IPS-18a (cell line): ENCODE data around the gene WSB1.
"Not testable (repeated sequence)": the region's sequence is repeated elsewhere in the genome, so short reads cannot be mapped to it uniquely, and the experiment has no call there.

Experiments
- H3K27ac ChIP-seq: one replicate; pipeline ENCODE4 v1.5.1; 2013; ENCODE audit warnings: low read length
- H3K27me3 ChIP-seq: one replicate; pipeline ENCODE4 v1.6.1; 2013; ENCODE audit warnings: mild to moderate bottlenecking, low read length; ENCODE audit not compliant: control insufficient read depth, insufficient read depth
- H3K36me3 ChIP-seq: one replicate; pipeline ENCODE4 v1.6.1; 2013; ENCODE audit warnings: low read depth, low read length; ENCODE audit not compliant: control insufficient read depth
- H3K4me1 ChIP-seq: one replicate; pipeline ENCODE4 v1.6.1; 2013; ENCODE audit warnings: low read depth, low read length; ENCODE audit not compliant: control insufficient read depth
- H3K4me3 ChIP-seq: one replicate; pipeline ENCODE4 v1.5.1; 2013; ENCODE audit warnings: low read length
- H3K9ac ChIP-seq: one replicate; pipeline ENCODE4 v1.6.1; 2013; ENCODE audit warnings: mild to moderate bottlenecking, low read length, moderate library complexity
- H3K9me3 ChIP-seq: one replicate; pipeline ENCODE4 v1.6.1; 2013; ENCODE audit warnings: low read depth, low read length; ENCODE audit not compliant: control insufficient read depth

The WSB1 gene

DNA sequence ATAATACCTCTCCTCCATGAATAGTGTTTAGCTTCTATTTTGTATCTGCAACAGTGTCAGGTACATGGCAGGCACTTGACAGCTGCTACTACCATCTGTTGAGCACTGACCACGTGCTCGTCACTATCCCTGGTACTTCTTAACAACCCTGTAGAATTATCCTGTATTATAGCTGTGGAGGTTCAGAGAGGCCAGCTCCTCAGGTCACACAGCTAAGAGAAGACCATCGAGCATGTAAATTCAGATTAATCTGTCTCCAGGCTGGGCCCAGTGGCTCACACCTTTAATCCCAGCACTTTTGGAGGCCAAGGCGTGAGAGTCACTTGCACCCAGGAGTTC lies 26.3 kb downstream of the WSB1 start:
- H3K4me1 ChIP-seq, result no peaks in the 10 kb centered on the region
- no peak overlapping the region for H3K9ac ChIP-seq
- no peaks in the 10 kb centered on the region for H3K27me3 ChIP-seq
- no peaks in the 10 kb centered on the region for H3K9me3 ChIP-seq
- no peak overlapping the region for H3K4me3 ChIP-seq
- no peak overlapping the region for H3K27ac ChIP-seq
- H3K36me3 ChIP-seq, result peaks cover 24% of the 10 kb centered on the region

DNA sequence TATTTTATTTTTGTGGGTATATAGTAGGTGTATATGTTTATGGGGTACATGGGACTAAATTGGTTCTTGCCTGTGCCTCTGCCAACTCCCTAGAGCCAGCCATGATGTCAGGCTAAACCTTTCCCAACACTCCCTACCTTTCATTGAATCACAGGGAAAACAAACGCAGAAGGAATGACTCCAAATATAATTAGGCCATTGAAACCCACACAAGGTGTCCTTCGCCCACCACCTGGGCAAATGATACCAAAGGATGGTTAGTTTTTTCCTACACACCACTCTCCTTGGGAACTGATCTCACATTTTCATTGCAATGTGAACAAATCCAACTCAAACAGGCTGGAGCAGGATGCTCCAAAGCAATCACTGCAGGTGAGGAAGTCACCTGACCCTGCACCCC lies 27.5 kb downstream of the WSB1 start:
- Histone ChIP-seq H3K27me3 (no peaks in the 10 kb centered on the region), H3K4me1 (no peaks in the 10 kb centered on the region), H3K36me3 (peaks cover 14% of the 10 kb centered on the region), H3K9me3 (no peaks in the 10 kb centered on the region), H3K9ac (no peak overlapping the region), H3K27ac (no peak overlapping the region), H3K4me3 (no peak overlapping the region)

GRCh38 chr17:27322026-27322425 lies 28.1 kb downstream of the WSB1 start:
- no peaks in the 10 kb centered on the region for H3K9me3 ChIP-seq
- no peak overlapping the region for H3K9ac ChIP-seq
- peaks cover 9% of the 10 kb centered on the region for H3K36me3 ChIP-seq
- no peaks in the 10 kb centered on the region for H3K27me3 ChIP-seq
- H3K4me3 ChIP-seq, result no peak overlapping the region
- H3K4me1 ChIP-seq, result no peaks in the 10 kb centered on the region
- H3K27ac ChIP-seq, result no peak overlapping the region

DNA sequence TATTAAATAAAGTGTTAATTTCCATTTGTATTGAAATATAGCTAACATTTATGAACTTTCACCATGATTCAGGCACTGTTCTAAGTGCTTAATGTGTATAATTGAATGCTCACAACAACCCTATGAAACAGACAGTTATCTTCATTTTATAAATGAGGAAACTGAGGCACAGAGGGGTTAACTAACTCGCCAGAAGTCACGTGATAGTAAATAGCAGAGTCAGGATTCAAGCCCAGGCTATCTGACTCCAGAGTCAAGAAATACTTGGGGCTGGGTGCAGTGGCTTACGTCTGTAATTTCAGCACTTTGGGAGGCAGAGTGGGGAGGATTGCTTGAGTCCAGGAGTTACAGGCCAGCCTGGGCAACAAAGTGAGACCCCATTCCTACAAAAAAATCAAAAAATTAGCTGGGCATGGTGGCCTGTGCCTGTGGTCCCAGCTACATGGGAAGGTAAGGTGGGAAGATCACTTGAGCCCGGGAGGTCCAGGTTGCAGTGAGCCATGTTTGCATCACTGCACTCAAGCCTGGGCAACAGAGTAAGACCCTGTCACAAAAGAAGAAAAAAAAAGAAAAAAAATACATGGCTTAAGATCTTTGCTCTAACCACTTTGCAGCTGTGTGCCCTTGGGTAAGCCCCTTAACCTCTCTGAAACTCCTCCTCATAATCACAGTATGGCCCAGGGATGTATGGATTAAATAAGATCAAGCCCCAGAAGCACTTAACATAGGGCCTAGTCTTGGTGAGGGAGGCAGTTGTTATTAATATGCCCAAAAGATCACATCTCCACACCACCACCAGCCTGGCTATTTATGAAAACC lies 29.0 kb downstream of the WSB1 start:
- Histone ChIP-seq H3K4me3 (no peak overlapping the region), H3K36me3 (peaks cover 9% of the 10 kb centered on the region), H3K27me3 (no peaks in the 10 kb centered on the region), H3K27ac (no peak overlapping the region), H3K9ac (no peak overlapping the region), H3K4me1 (no peaks in the 10 kb centered on the region), H3K9me3 (no peaks in the 10 kb centered on the region)

DNA sequence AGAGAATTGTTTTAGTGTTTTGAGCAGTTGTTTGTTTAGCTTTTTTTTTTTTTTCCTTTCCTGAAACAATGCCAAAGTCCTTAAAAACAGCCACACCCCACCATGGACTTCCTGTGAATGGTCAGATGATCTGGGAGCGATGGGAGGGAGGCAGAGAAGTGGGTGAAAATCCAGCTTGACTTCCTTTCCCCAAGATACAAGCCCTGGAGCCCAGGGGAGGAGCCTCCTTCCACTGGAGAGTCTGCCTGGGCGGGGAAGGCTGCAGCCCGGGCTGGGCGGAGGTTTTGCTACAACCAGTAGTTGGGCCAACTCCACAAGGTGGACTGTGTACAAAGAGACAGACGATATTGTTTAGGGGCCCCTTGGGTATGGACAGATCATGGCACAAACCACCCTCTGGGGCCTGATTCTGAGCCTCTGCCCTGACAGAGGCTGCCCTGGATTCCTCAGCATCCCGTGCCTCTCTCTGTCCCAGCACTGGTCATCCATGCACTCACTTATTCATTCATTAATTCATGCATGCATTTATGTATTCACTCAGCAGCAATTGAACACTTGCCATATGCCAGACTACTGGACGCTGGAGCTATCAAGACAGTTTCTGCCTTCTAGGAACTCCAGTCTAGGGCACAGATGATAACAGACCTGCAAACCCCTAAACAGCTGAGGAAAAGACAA lies 29.8 kb downstream of the WSB1 start:
- peaks cover 2% of the 10 kb centered on the region for H3K36me3 ChIP-seq
- H3K4me3 ChIP-seq, result no peak overlapping the region
- H3K27me3 ChIP-seq, result no peaks in the 10 kb centered on the region
- H3K27ac ChIP-seq, result no peak overlapping the region
- no peaks in the 10 kb centered on the region for H3K9me3 ChIP-seq
- H3K9ac ChIP-seq, result no peak overlapping the region
- H3K4me1 ChIP-seq, result no peaks in the 10 kb centered on the region

- Histone ChIP-seq H3K27ac (no peak overlapping the region), H3K36me3 (no peaks in the 10 kb centered on the region), H3K9ac (no peak overlapping the region), H3K4me1 (no peaks in the 10 kb centered on the region), H3K9me3 (no peaks in the 10 kb centered on the region), H3K4me3 (no peak overlapping the region), H3K27me3 (no peaks in the 10 kb centered on the region)
Measured at GRCh38 chr17:27324771-27325339, 30.9 kb downstream of the WSB1 start.

- no peaks in the 10 kb centered on the region for H3K9me3 ChIP-seq
- H3K27ac ChIP-seq, result no peak overlapping the region
- H3K4me1 ChIP-seq, result no peaks in the 10 kb centered on the region
- H3K4me3 ChIP-seq, result no peak overlapping the region
- no peaks in the 10 kb centered on the region for H3K27me3 ChIP-seq
- H3K9ac ChIP-seq, result no peak overlapping the region
- H3K36me3 ChIP-seq, result no peaks in the 10 kb centered on the region
Measured at GRCh38 chr17:27326051-27326450, 32.1 kb downstream of the WSB1 start.

GRCh38 chr17:27326585-27326984 lies 32.7 kb downstream of the WSB1 start:
- no peak overlapping the region for H3K27ac ChIP-seq
- H3K36me3 ChIP-seq, result no peaks in the 10 kb centered on the region
- no peak overlapping the region for H3K4me3 ChIP-seq
- no peak overlapping the region for H3K9ac ChIP-seq
- H3K27me3 ChIP-seq, result no peaks in the 10 kb centered on the region
- no peaks in the 10 kb centered on the region for H3K9me3 ChIP-seq
- no peaks in the 10 kb centered on the region for H3K4me1 ChIP-seq

GRCh38 chr17:27327397-27327796 lies 33.5 kb downstream of the WSB1 start:
- H3K27ac ChIP-seq, result no peak overlapping the region
- no peak overlapping the region for H3K4me3 ChIP-seq
- H3K9me3 ChIP-seq, result no peaks in the 10 kb centered on the region
- H3K9ac ChIP-seq, result no peak overlapping the region
- no peaks in the 10 kb centered on the region for H3K27me3 ChIP-seq
- peaks cover 6% of the 10 kb centered on the region for H3K4me1 ChIP-seq
- H3K36me3 ChIP-seq, result no peaks in the 10 kb centered on the region

DNA sequence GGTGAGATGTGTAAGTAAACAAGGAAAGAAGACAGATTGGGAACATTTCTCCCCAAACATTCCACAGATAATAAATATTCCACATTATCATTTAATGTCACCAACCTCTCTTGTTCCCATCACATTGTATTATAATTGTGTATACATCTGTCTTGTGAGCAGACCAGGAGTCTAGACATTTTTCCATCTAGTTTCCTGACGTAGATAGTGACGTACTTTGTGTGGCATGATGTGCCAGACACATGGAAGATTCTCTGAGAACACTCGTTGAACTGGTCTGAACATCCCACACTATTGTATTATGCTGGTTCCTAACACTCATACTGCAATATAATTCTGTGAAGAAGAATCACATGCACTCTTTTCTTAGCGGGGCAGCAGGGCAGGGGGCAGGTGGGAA lies 34.0 kb downstream of the WSB1 start:
- Histone ChIP-seq H3K27ac (no peak overlapping the region), H3K9me3 (no peaks in the 10 kb centered on the region), H3K9ac (no peak overlapping the region), H3K36me3 (no peaks in the 10 kb centered on the region), H3K27me3 (no peaks in the 10 kb centered on the region), H3K4me1 (peaks cover 7% of the 10 kb centered on the region), H3K4me3 (no peak overlapping the region)

DNA sequence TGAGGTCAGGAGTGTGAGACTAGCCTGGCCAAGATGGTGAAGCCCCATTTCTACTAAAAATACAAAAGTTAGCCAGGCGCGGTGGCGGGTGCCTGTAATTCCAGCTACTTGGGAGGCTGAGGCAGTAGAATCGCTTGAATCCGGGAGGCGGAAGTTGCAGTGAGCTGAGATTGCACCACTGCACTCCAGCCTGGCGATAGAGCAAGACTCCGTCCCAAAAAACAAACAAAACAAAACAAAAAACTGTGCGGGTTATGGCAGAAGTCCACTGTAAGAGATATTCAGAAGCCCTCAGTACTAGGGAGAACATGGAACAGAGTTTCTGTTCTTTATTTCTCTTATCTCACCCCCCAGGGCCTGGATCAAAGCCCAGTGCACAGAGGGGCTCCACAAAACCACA lies 34.8 kb downstream of the WSB1 start:
- not testable (repeated sequence) for H3K36me3 ChIP-seq, H3K9ac ChIP-seq, H3K27ac ChIP-seq, H3K27me3 ChIP-seq, H3K4me3 ChIP-seq, H3K9me3 ChIP-seq, H3K4me1 ChIP-seq
